Heart left ventricle (tissue), 16 donors: ENCODE data around the gene PELI3. TPM values are rescaled to one million over a fixed set of nuclear protein-coding genes. Genes with fewer than 3 reads are reported as not detected.

ENCODE experiments used
- ATAC-seq, 4 donors: fragments of 200-7000 bp; cut with Tn5 transposase; one replicate each; pipeline ENCODE4 v1.9.1; 2020 to 2022; ENCODE audit warnings: moderate library complexity in 4 of 4, mild to moderate bottlenecking in 3 of 4, moderate number of reproducible peaks in 1 of 4
- DNase-seq, 5 donors: peaks; one replicate each; pipeline ENCODE4 v3.0.0-alpha.2; 2020
- H3K27ac ChIP-seq, 12 donors: fragments of 200-600 bp; sonication (generic) in 4 of 12; one replicate each; pipeline versions ENCODE4 v1.5.0 to v1.8.0; 2016 to 2022; ENCODE audit warnings: mild to moderate bottlenecking in 2 of 12
- H3K27me3 ChIP-seq, 9 donors: fragments of 200-600 bp; sonication (generic) in 2 of 9; one replicate each; pipeline versions ENCODE4 v1.5.1 to v1.8.0; 2016 to 2022; ENCODE audit warnings: mild to moderate bottlenecking in 3 of 9
- H3K36me3 ChIP-seq, 9 donors: fragments of 200-600 bp; sonication (generic) in 2 of 9; one replicate each; pipeline versions ENCODE4 v1.5.0 to v1.8.0; 2018 to 2022; ENCODE audit warnings: mild to moderate bottlenecking in 2 of 9
- H3K4me1 ChIP-seq, 12 donors: fragments of 200-600 bp; sonication (generic) in 4 of 12; one replicate each; pipeline versions ENCODE4 v1.5.0 to v1.8.0; 2016 to 2022; ENCODE audit warnings: mild to moderate bottlenecking in 3 of 12
- H3K4me3 ChIP-seq, 12 donors: fragments of 200-600 bp; sonication (generic) in 4 of 12; one replicate each; pipeline versions ENCODE4 v1.5.0 to v1.8.0; 2017 to 2022; ENCODE audit warnings: mild to moderate bottlenecking in 9 of 12, moderate library complexity in 4 of 12
- H3K9me3 ChIP-seq, 12 donors: fragments of 200-600 bp; sonication (generic) in 4 of 12; one replicate each; pipeline versions ENCODE4 v1.5.0 to v1.8.0; 2016 to 2022; ENCODE audit warnings: mild to moderate bottlenecking in 1 of 12
- CTCF ChIP-seq, 12 donors: fragments of 200-600 bp; sonication (generic) in 4 of 12; IDR thresholded peaks; one replicate each; pipeline versions ENCODE4 v1.5.0 to v1.8.0; 2018 to 2022; ENCODE audit warnings: antibody characterized with exemption in 12 of 12, mild to moderate bottlenecking in 5 of 12
- POLR2A ChIP-seq, 2 donors: fragments of 450-650 bp; IDR thresholded peaks; one replicate each; pipeline ENCODE4 v1.6.1; 2017; ENCODE audit warnings: antibody characterized with exemption in 2 of 2, mild to moderate bottlenecking in 2 of 2, moderate library complexity in 2 of 2
- WGBS, 4 donors: extraction: QIAGEN DNeasy Blood & Tissue Kit in 2 of 4; methylation state at CpG; one replicate each; pipeline versions ENCODE4 v1.1.5 to v1.1.7; 2013 to 2018; 5-methylcytosine and 5-hydroxymethylcytosine counted together
- intact Hi-C, 10 donors: fragments of 100-400 bp; cut with DNase I; formaldehyde crosslinking; loops; one replicate each; pipeline versions ENCODE4 v1.11.1 to v1.14.2; 2022
- polyA plus RNA-seq, 2 donors: library from polyadenylated mRNA; stranded (reverse); fragments of 200-250 nt; gene quantifications; one replicate each; pipeline ENCODE4 v1.2.3, GENCODE V29; 2013
- total RNA-seq, 9 donors: library from RNA; depleted of rRNA in 2 of 9; stranded (reverse); fragments of >200 nt in 2 of 9; fragmentation: NEBNext Ultra II Directional in 3 of 9; extraction: Animal tissue kit (Norgen Biotek cat#: 25700) in 3 of 9; gene quantifications; one replicate each; pipeline versions ENCODE4 v1.1.0 to v1.2.4, GENCODE V29; 2016 to 2023
- donor health status: ischemic (EF 13 %, LVEDD 7.1; RV severe dilation, severe dysfunction).
- donor health status: healthy with polysubstance abuse.
- donor health status: DM: no; HTN: yes; CAD: no.
- donor health status: DM: no; HTN: no; CAD: no.
- donor health status: ischemic (EF 25% LVEDD 6.9; RV normal size, moderate dysfunction).
- donor health status: ischemic (EF 25% LVEDD 5.7; RV mildly dilated, moderate dysfunction).
- donor health status: healthy.
- donor health status: DM: yes; HTN: yes; CAD: no.
- donor health status: ischemic (EF 35%, LVEDD 5.7; RV mildly dilated, moderate dysfunction).
- donor health status: nonischemic (EF 11% LVEDD 7.7; RV severe dilation, severe dysfunction).
- donor health status: DM: yes; HTN: yes; CAD: no.
- donor health status: PGD.
- donor health status: ischemic (EF 29% LVEDD 5.4; RV normal size, mild dysfunction).
- donor health status: nonischemic (EF 23%, LVEDD 6.1; RV moderate dilation, normal function).

The PELI3 gene
- total and polyA plus RNA-seq, 11 donors, result 5.8 to 26.2 (median 8.0) TPM

- ATAC-seq (no peak), DNase-seq (peak in 1 of 5 donors; percentile 25)
- Histone ChIP-seq H3K4me1 (no peaks in the 10 kb centered on the region), H3K9me3 (no peaks in the 10 kb centered on the region), H3K27me3 (no peaks in the 10 kb centered on the region), H3K4me3 (no peak overlapping the region), H3K36me3 (peaks cover 0 to 83% (median 25%) of the 10 kb centered on the region in 9 donors), H3K27ac (no peak overlapping the region)
- TF ChIP-seq CTCF (IDR thresholded peaks at IDR 0.05) (no peak), POLR2A (IDR thresholded peaks at IDR 0.05) (no peak)
- WGBS, 4 donors, result 89 to 98% (median 93%) methylated on average over 6 to 10 of the region's 10 CpGs
- intact Hi-C loops, result loop anchor here in 1 of 10 donors (2.0 kb wide), 1 partner anchor 20 kb away; no protein-coding TSS in a partner anchor
Observed at GRCh38 chr11:66492161-66492865, 25.6 kb downstream of the PELI3 start.

- intact Hi-C loops, result loop anchor here in 1 of 10 donors (2.0 kb wide), 1 partner anchor 20 kb away; no protein-coding TSS in a partner anchor
- H3K36me3 ChIP-seq, result peaks cover 0 to 83% (median 27%) of the 10 kb centered on the region in 9 donors
Observed at GRCh38 chr11:66493130-66493529, 26.4 kb downstream of the PELI3 start.

GRCh38 chr11:66494458-66494857 lies 27.8 kb downstream of the PELI3 start:
- intact Hi-C loops, result no loop called here
- H3K27me3 ChIP-seq, result no peaks in the 10 kb centered on the region

More at GRCh38 chr11:66493130-66493529, 26.4 kb downstream of the PELI3 start:
- H3K4me3 ChIP-seq, result no peak overlapping the region
- no peaks in the 10 kb centered on the region for H3K27me3 ChIP-seq
- no peak overlapping the region for H3K27ac ChIP-seq
- DNase-seq, result peak in 1 of 5 donors; percentile 25
- no peaks in the 10 kb centered on the region for H3K4me1 ChIP-seq
- H3K9me3 ChIP-seq, result no peaks in the 10 kb centered on the region
- peak in 1 of 4 donors; percentile 17 for ATAC-seq
- TF ChIP-seq POLR2A (IDR thresholded peaks at IDR 0.05), result no peak
- TF ChIP-seq CTCF (IDR thresholded peaks at IDR 0.05), result no peak
- 93 to 100% (median 96%) methylated on average over 7 to 10 of the region's 10 CpGs for WGBS, 4 donors

More at GRCh38 chr11:66494458-66494857, 27.8 kb downstream of the PELI3 start:
- TF ChIP-seq POLR2A (IDR thresholded peaks at IDR 0.05), result no peak
- TF ChIP-seq CTCF (IDR thresholded peaks at IDR 0.05), result no peak
- no peak overlapping the region for H3K4me3 ChIP-seq
- no peak for ATAC-seq
- no peaks in the 10 kb centered on the region for H3K4me1 ChIP-seq
- no peaks in the 10 kb centered on the region for H3K9me3 ChIP-seq
- WGBS, 4 donors, result 87 to 94% (median 93%) methylated on average over 7 of the region's 7 CpGs
- H3K27ac ChIP-seq, result no peak overlapping the region
- peaks cover 0 to 85% (median 31%) of the 10 kb centered on the region in 9 donors for H3K36me3 ChIP-seq
- DNase-seq, result peak in 1 of 5 donors; percentile 9
